SU-DHL-6 (cell line): ENCODE measurements around the gene POU2AF3.

Experiments used
- CTCF ChIP-seq: fragments of 200-600 bp; sonication (generic); IDR thresholded peaks from one replicate; pipeline ENCODE4 v1.5.1; 2017; ENCODE audit warnings: antibody characterized with exemption, mild to moderate bottlenecking, low read length, moderate library complexity; ENCODE audit not compliant: insufficient read depth, poor library complexity, severe bottlenecking
- EZH2phosphoT487 ChIP-seq: fragments of 200-600 bp; sonication (generic), shearing (Covaris generic); conservative IDR thresholded peaks from 2 replicates; pipeline ENCODE4 v1.6.1; 2018; ENCODE audit warnings: mild to moderate bottlenecking, antibody characterized with exemption, low read length, moderate library complexity, mixed read lengths

- TF ChIP-seq CTCF (no peak), EZH2phosphoT487 (no peak)
These were observed 28.5 kb downstream of the POU2AF3 start for GRCh38 chr11:111326824-111327223.
